Esophagus muscularis mucosa (tissue), 4 donors: ENCODE results near the gene ABTB2. TPM values are rescaled to one million over a fixed set of nuclear protein-coding genes. Genes with fewer than 3 reads are reported as not detected.

Experiments
- DNase-seq: peaks from one replicate; pipeline ENCODE4 v3.0.0-alpha.2; 2017; ENCODE audit errors: extremely low spot score
- H3K27ac ChIP-seq, 4 donors: fragments of 200-600 bp; sonication (generic); replicated peaks in 1 of 4; 1 replicate in 3 of 4; 2 replicates in 1 of 4; pipeline ENCODE4 v1.5.1; 2016 to 2019; ENCODE audit warnings: mild to moderate bottlenecking in 1 of 4
- H3K27me3 ChIP-seq, 4 donors: fragments of 200-600 bp; sonication (generic); one replicate each; pipeline versions ENCODE4 v1.5.1 to v1.6.0; 2016 to 2019
- H3K36me3 ChIP-seq, 4 donors: fragments of 200-600 bp; sonication (generic); one replicate each; pipeline ENCODE4 v1.5.1; 2016 to 2019
- H3K4me1 ChIP-seq, 4 donors: fragments of 200-600 bp; sonication (generic); one replicate each; pipeline ENCODE4 v1.5.1; 2016 to 2019
- H3K4me3 ChIP-seq, 4 donors: fragments of 200-600 bp; sonication (generic); 1 replicate in 2 of 4; 2 replicates in 2 of 4; pipeline ENCODE4 v1.5.1; 2016 to 2019; ENCODE audit warnings: mild to moderate bottlenecking in 4 of 4, moderate library complexity in 1 of 4
- H3K9me3 ChIP-seq, 4 donors: fragments of 200-600 bp; sonication (generic); 1 replicate in 3 of 4; 2 replicates in 1 of 4; pipeline ENCODE4 v1.5.1; 2016 to 2019
- CTCF ChIP-seq, 3 experiments: fragments of 200-600 bp in 2 of 3; fragments of 450-650 bp in 1 of 3; sonication (generic) in 2 of 3; IDR thresholded peaks; one replicate each; pipeline ENCODE4 v1.5.1; 2017 to 2019; ENCODE audit warnings: antibody characterized with exemption in 3 of 3, mild to moderate bottlenecking in 2 of 3, moderate library complexity in 1 of 3
- EP300 ChIP-seq: sonication (generic); formaldehyde crosslinking; IDR thresholded peaks from one replicate; pipeline ENCODE4 v1.6.1; 2017; ENCODE audit warnings: antibody characterized with exemption
- POLR2A ChIP-seq: fragments of 450-650 bp; IDR thresholded peaks from one replicate; pipeline ENCODE4 v1.6.1; 2017; ENCODE audit warnings: antibody characterized with exemption, moderate library complexity, mild to moderate bottlenecking, low read depth
- POLR2AphosphoS5 ChIP-seq, 2 donors: sonication (generic); formaldehyde crosslinking; IDR thresholded peaks; one replicate each; pipeline ENCODE4 v1.6.1; 2017; ENCODE audit warnings: antibody characterized with exemption in 2 of 2
- WGBS: methylation state at CpG from one replicate; pipeline ENCODE4 v1.1.5; 2018; 5-methylcytosine and 5-hydroxymethylcytosine counted together
- intact Hi-C: fragments of 100-400 bp; cut with DNase I; formaldehyde crosslinking; loops from one replicate; pipeline ENCODE4 v1.15.1; 2023
- total RNA-seq, 4 donors: library from RNA; depleted of rRNA; stranded (reverse); fragments of >200 nt; gene quantifications; one replicate each; pipeline versions ENCODE4 v1.1.0 to v1.2.1, GENCODE V29; 2016

Gene ABTB2
- total RNA-seq, 4 donors from 2014 or later, result 5.0 to 8.0 (median 7.2) TPM

- Histone ChIP-seq H3K27ac (no peak overlapping the region), H3K4me3 (no peak overlapping the region), H3K36me3 (no peaks in the 10 kb centered on the region), H3K9me3 (no peaks in the 10 kb centered on the region), H3K4me1 (peaks cover 0 to 6% (median 0%) of the 10 kb centered on the region in 4 donors), H3K27me3 (no peaks in the 10 kb centered on the region)
- 98% methylated on average over 3 of the region's 4 CpGs for WGBS
- intact Hi-C loops, result no loop called here
- DNase-seq, result no peak
- no peak for TF ChIP-seq CTCF (IDR thresholded peaks at IDR 0.05)
These were observed 54.7 kb downstream of the ABTB2 start for GRCh38 chr11:34303028-34303570.

DNA sequence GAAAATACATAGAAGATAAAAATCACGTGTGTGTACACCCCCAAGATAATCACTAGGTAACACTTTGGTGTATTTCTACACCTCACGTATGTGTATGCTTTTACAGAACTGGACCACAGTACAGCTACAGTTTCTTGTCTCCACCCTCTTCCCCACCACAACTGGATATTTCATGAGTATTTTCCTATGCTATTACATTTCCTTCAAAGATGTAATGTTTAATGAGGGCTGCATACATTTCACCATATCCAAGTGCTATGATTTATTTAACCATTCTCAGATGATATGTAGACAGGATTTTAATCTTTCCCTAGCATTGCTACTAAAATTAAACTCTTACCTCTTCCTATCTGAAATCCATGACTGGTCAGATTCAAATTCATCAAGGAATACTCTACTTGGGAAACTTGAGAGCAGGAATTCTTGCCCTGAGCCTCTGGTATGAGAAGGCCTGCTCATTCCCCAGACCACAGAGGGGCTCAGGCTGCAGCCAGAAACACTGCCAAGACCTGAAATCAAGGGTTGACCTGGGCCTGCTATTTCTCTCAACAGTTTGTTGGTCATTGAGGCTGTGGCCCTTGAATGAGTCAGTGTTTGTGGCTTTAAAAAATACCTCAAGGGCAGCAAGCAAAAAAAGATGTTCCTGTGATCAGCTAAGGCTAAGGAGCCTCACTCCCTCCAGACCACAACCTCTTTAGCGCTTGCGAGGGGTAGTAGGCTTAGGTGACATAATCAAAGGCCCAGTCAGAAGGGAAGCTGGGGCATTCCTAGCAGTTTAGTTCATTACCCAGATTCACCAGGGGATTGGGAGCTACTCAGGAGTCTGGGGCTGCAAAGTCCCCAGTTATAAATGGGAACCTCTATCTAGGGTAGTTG is 55.5 kb downstream of the ABTB2 start:
- H3K4me1 ChIP-seq, result peaks cover 0 to 6% (median 0%) of the 10 kb centered on the region in 4 donors
- no peak overlapping the region for H3K4me3 ChIP-seq
- TF ChIP-seq POLR2AphosphoS5 (IDR thresholded peaks at IDR 0.05) (no peak), CTCF (IDR thresholded peaks at IDR 0.05) (no peak), POLR2A (no peak), EP300 (no peak)
- intact Hi-C loops, result no loop called here
- WGBS, result 73% methylated on average over 4 of the region's 4 CpGs
- no peaks in the 10 kb centered on the region for H3K9me3 ChIP-seq
- H3K27ac ChIP-seq, result no peak overlapping the region
- no peaks in the 10 kb centered on the region for H3K27me3 ChIP-seq
- H3K36me3 ChIP-seq, result no peaks in the 10 kb centered on the region
- DNase-seq, result no peak

DNA sequence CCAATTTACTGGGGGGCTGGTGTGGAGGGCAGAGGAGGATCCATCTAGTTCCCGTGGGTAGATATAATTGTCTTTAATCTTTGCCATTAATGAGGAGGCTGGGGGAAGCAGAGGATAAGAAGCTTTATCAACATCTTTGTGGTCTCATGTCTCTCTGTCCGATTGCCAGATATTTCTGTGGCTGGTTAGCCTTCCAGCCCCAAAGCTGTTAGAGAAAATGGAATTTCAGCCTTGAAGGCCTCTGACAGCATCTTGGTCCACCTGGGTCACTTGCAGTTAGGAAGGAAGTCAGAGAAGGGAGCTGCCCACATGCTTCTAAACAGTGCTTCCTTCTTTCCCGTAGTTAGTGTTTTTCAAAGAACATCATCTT is 56.9 kb downstream of the ABTB2 start:
- intact Hi-C loops, result no loop called here
- Histone ChIP-seq H3K27ac (no peak overlapping the region), H3K36me3 (no peaks in the 10 kb centered on the region), H3K4me3 (no peak overlapping the region), H3K27me3 (no peaks in the 10 kb centered on the region), H3K4me1 (peaks cover 0 to 6% (median 0%) of the 10 kb centered on the region in 4 donors), H3K9me3 (no peaks in the 10 kb centered on the region)
- WGBS, result 70% methylated on average over 3 of the region's 3 CpGs
- DNase-seq, result no peak
- TF ChIP-seq CTCF (IDR thresholded peaks at IDR 0.05) (no peak), POLR2A (no peak)

GRCh38 chr11:34300026-34300925 is 57.5 kb downstream of the ABTB2 start:
- Histone ChIP-seq H3K9me3 (no peaks in the 10 kb centered on the region), H3K27ac (no peak overlapping the region), H3K4me3 (no peak overlapping the region), H3K36me3 (no peaks in the 10 kb centered on the region), H3K4me1 (peaks cover 0 to 6% (median 0%) of the 10 kb centered on the region in 4 donors), H3K27me3 (no peaks in the 10 kb centered on the region)
- intact Hi-C loops, result no loop called here
- no peak for TF ChIP-seq EP300
- no peak for TF ChIP-seq POLR2AphosphoS5 (IDR thresholded peaks at IDR 0.05)
- no peak for TF ChIP-seq POLR2A
- TF ChIP-seq CTCF (IDR thresholded peaks at IDR 0.05), result no peak
- DNase-seq, result no peak
- 88% methylated on average over 11 of the region's 11 CpGs for WGBS
